ENCODE data around the gene NUP98.
"Not testable (repeated sequence)": the region's sequence is repeated elsewhere in the genome, so short reads cannot be mapped to it uniquely, and the experiment has no call there.

The NUP98 gene

DNA sequence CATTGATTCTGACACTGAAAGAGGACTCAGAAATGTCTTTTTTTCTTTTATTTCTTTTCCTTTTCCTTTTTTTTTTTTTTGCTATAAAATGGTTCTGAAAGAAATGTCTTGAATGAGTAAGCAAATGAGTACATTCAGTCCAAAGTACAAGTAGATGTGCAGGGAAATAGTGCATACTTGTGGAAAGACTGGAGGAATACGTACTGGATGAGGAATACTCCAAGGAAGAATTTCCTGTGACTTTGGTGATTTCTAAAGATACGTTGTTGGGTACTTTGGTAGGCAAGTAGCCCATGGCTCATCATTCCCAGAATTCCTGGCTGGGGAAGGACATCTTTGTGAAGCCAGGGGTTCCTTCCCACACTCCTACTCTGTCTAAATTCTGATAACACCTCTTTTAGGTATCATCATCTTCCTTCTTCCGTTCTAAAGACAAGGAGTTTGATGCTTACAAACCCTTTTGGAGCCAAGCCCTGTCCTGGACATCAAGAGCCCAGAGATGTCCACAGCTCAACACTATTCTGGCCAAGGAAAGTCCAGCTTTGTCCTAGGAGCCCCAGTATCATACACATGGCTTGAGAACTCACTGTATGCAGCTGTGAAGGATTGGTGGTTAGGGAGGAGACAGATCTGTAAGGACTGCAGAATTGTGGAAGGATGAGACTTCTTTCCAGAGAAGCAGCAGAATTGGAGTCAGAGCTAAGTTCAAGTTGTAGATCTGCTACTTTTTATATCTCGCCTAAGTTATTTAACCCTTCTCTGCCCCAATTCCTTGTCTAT lies 4.8 kb upstream of the NUP98 start:
- no peak overlapping the region for H3K27ac ChIP-seq (ENCODE audit: low read depth, low read length)
- no peak overlapping the region for H3K4me3 ChIP-seq (ENCODE audit: low read depth in 1 of 2, low read length in 2 of 2)
- H3K36me3 ChIP-seq (ENCODE audit: control insufficient read depth in 1 of 2, insufficient read depth in 2 of 2, low read length in 2 of 2), result no peaks in the 10 kb centered on the region
- H3K9ac ChIP-seq (ENCODE audit: low read depth in 1 of 2, low read length in 2 of 2), result no peak overlapping the region
- peaks cover 0 to 5% of the 10 kb centered on the region in 2 donors for H3K4me1 ChIP-seq (ENCODE audit: control insufficient read depth in 1 of 2, insufficient read depth in 2 of 2, low read length in 2 of 2)
- no peaks in the 10 kb centered on the region for H3K27me3 ChIP-seq (ENCODE audit: control insufficient read depth in 1 of 2, insufficient read depth in 2 of 2, low read length in 2 of 2)
- no peaks in the 10 kb centered on the region for H3K9me3 ChIP-seq (ENCODE audit: control insufficient read depth in 1 of 2, low read length in 2 of 2)

DNA sequence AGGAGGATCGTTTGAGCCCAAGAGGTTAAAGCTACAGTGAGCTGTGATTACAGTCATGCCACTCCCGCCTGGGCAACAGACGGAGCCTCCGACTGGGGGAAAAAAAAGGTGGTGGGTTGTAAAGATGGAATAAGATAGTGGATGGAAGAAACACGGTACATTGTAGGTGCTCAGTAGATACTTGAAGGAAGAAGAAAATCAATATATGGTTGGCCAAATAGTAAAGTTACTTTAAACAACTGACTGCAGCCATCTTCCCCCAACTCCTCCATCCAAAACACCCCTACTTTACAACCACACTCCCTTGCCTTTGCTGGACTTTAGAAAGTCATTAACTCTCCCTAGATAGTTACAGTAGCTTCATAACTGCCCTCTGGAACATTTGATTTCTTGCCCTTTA lies 2.5 kb upstream of the NUP98 start:
- H3K9ac ChIP-seq (ENCODE audit: low read depth in 1 of 2, low read length in 2 of 2), result no peak overlapping the region
- H3K27me3 ChIP-seq (ENCODE audit: control insufficient read depth in 1 of 2, insufficient read depth in 2 of 2, low read length in 2 of 2), result no peaks in the 10 kb centered on the region
- peaks cover 9 to 19% of the 10 kb centered on the region in 2 donors for H3K4me1 ChIP-seq (ENCODE audit: control insufficient read depth in 1 of 2, insufficient read depth in 2 of 2, low read length in 2 of 2)
- no peak overlapping the region for H3K27ac ChIP-seq (ENCODE audit: low read depth, low read length)
- H3K9me3 ChIP-seq (ENCODE audit: control insufficient read depth in 1 of 2, low read length in 2 of 2), result no peaks in the 10 kb centered on the region
- peak overlapping the region in 1 of 2 donors; percentile 21 for H3K4me3 ChIP-seq (ENCODE audit: low read depth in 1 of 2, low read length in 2 of 2)
- no peaks in the 10 kb centered on the region for H3K36me3 ChIP-seq (ENCODE audit: control insufficient read depth in 1 of 2, insufficient read depth in 2 of 2, low read length in 2 of 2)

DNA sequence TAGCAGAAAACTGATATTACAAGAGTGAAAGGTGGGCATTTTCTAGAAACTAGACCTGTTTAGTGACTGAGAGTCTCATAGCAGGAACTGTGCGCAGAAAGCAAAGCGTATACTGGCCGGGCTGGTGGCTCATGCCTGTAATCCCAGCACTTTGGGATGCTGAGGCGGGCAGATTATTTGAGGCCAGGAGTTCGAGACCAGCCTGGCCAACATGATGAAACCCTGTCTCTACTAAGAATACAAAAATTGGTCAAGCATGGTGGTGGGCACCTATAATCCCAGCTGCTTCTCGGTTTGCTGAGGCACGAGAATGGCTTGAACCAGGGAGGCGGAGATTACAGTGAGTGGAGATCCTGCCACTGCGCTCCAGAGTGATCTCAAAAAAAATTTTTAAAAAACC lies 1.8 kb upstream of the NUP98 start:
- H3K27me3 ChIP-seq (ENCODE audit: control insufficient read depth in 1 of 2, insufficient read depth in 2 of 2, low read length in 2 of 2), result no peaks in the 10 kb centered on the region
- H3K4me1 ChIP-seq (ENCODE audit: control insufficient read depth in 1 of 2, insufficient read depth in 2 of 2, low read length in 2 of 2), result peaks cover 13 to 24% of the 10 kb centered on the region in 2 donors
- no peak overlapping the region for H3K4me3 ChIP-seq (ENCODE audit: low read depth in 1 of 2, low read length in 2 of 2)
- no peak overlapping the region for H3K9ac ChIP-seq (ENCODE audit: low read depth in 1 of 2, low read length in 2 of 2)
- H3K36me3 ChIP-seq (ENCODE audit: control insufficient read depth in 1 of 2, insufficient read depth in 2 of 2, low read length in 2 of 2), result peaks cover 0 to 4% of the 10 kb centered on the region in 2 donors
- no peaks in the 10 kb centered on the region for H3K9me3 ChIP-seq (ENCODE audit: control insufficient read depth in 1 of 2, low read length in 2 of 2)
- no peak overlapping the region for H3K27ac ChIP-seq (ENCODE audit: low read depth, low read length)

GRCh38 chr11:3796801-3797328 lies 489 bp downstream of the NUP98 start:
- peak overlapping the region; percentile 89 to 96 for H3K9ac ChIP-seq (ENCODE audit: low read depth in 1 of 2, low read length in 2 of 2)
- peak overlapping the region; percentile 96 for H3K27ac ChIP-seq (ENCODE audit: low read depth, low read length)
- no peaks in the 10 kb centered on the region for H3K9me3 ChIP-seq (ENCODE audit: control insufficient read depth in 1 of 2, low read length in 2 of 2)
- peaks cover 3 to 22% of the 10 kb centered on the region in 2 donors for H3K36me3 ChIP-seq (ENCODE audit: control insufficient read depth in 1 of 2, insufficient read depth in 2 of 2, low read length in 2 of 2)
- H3K27me3 ChIP-seq (ENCODE audit: control insufficient read depth in 1 of 2, insufficient read depth in 2 of 2, low read length in 2 of 2), result no peaks in the 10 kb centered on the region
- peak overlapping the region; percentile 96 to 98 for H3K4me3 ChIP-seq (ENCODE audit: low read depth in 1 of 2, low read length in 2 of 2)
- H3K4me1 ChIP-seq (ENCODE audit: control insufficient read depth in 1 of 2, insufficient read depth in 2 of 2, low read length in 2 of 2), result peaks cover 13 to 18% of the 10 kb centered on the region in 2 donors

- Histone ChIP-seq H3K36me3 (ENCODE audit: control insufficient read depth in 1 of 2, insufficient read depth in 2 of 2, low read length in 2 of 2) (peaks cover 3 to 22% of the 10 kb centered on the region in 2 donors), H3K4me1 (ENCODE audit: control insufficient read depth in 1 of 2, insufficient read depth in 2 of 2, low read length in 2 of 2) (peaks cover 13 to 18% of the 10 kb centered on the region in 2 donors), H3K27ac (ENCODE audit: low read depth, low read length) (no peak overlapping the region), H3K9me3 (ENCODE audit: control insufficient read depth in 1 of 2, low read length in 2 of 2) (no peaks in the 10 kb centered on the region), H3K9ac (ENCODE audit: low read depth in 1 of 2, low read length in 2 of 2) (peak overlapping the region; percentile 89 to 96), H3K4me3 (ENCODE audit: low read depth in 1 of 2, low read length in 2 of 2) (peak overlapping the region; percentile 96 to 98), H3K27me3 (ENCODE audit: control insufficient read depth in 1 of 2, insufficient read depth in 2 of 2, low read length in 2 of 2) (no peaks in the 10 kb centered on the region)
These were observed 1.0 kb downstream of the NUP98 start for GRCh38 chr11:3796346-3796745.

DNA sequence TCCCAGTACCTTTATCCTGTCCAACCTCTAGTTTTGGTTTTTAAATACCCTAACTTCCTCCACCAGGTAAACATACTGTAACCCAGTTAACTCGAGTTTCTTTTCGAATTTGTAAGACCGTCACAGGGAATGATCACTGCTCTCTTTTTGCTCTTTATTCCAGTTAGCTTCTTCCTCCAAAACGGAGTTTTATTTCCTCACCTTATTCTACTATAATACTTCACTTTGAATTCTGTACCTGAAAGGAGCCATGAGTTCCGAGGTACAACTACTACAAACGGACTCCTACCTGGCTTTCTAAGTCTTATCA lies 1.4 kb downstream of the NUP98 start:
- Histone ChIP-seq H3K36me3 (ENCODE audit: control insufficient read depth in 1 of 2, insufficient read depth in 2 of 2, low read length in 2 of 2) (peaks cover 3 to 22% of the 10 kb centered on the region in 2 donors), H3K27me3 (ENCODE audit: control insufficient read depth in 1 of 2, insufficient read depth in 2 of 2, low read length in 2 of 2) (no peaks in the 10 kb centered on the region), H3K27ac (ENCODE audit: low read depth, low read length) (no peak overlapping the region), H3K9me3 (ENCODE audit: control insufficient read depth in 1 of 2, low read length in 2 of 2) (no peaks in the 10 kb centered on the region), H3K9ac (ENCODE audit: low read depth in 1 of 2, low read length in 2 of 2) (peak overlapping the region; percentile 89 to 96), H3K4me1 (ENCODE audit: control insufficient read depth in 1 of 2, insufficient read depth in 2 of 2, low read length in 2 of 2) (peaks cover 13 to 18% of the 10 kb centered on the region in 2 donors), H3K4me3 (ENCODE audit: low read depth in 1 of 2, low read length in 2 of 2) (peak overlapping the region; percentile 96 to 98)

DNA sequence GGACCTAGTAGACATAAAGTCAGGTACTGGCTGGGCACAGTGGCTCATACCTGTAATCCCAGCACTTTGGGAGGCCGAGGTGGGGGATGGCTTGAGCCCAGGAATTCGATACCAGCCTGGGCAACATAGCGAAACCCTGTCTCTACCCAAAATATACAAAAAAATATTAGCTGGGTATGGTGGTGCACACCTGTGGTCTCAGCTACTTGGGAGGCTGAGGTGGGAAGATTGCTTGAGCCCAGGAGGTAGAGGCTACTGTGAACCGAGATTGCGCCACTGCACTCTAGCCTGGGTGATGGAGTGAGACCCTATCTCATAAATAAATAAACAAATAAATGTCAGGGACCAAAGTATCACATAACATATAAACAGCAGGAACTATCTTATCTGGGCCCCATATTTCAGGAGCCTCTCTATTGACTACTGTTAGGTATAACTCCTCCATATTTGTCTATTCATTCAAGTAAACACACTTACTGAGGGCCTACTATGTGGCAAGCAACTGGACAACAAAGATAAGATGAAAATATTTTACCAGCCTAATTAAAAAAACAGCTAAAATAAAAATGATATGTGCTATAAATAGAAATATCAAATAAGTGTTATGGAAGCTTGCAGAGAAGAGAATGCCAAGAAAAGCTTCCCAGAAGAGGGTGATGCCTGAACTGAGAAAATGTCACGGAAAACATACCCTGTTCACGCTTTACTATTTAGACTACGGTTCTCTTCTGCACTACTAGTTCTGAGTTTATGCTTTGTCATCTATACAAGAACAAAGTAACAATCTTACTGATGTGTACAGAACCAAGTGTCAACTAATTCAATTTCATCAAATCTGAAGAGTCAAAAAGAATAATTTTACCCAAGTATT lies 2.0 kb downstream of the NUP98 start:
- no peaks in the 10 kb centered on the region for H3K9me3 ChIP-seq (ENCODE audit: control insufficient read depth in 1 of 2, low read length in 2 of 2)
- no peak overlapping the region for H3K27ac ChIP-seq (ENCODE audit: low read depth, low read length)
- peak overlapping the region; percentile 96 to 98 for H3K4me3 ChIP-seq (ENCODE audit: low read depth in 1 of 2, low read length in 2 of 2)
- H3K36me3 ChIP-seq (ENCODE audit: control insufficient read depth in 1 of 2, insufficient read depth in 2 of 2, low read length in 2 of 2), result peaks cover 3 to 22% of the 10 kb centered on the region in 2 donors
- no peaks in the 10 kb centered on the region for H3K27me3 ChIP-seq (ENCODE audit: control insufficient read depth in 1 of 2, insufficient read depth in 2 of 2, low read length in 2 of 2)
- peak overlapping the region; percentile 89 to 96 for H3K9ac ChIP-seq (ENCODE audit: low read depth in 1 of 2, low read length in 2 of 2)
- H3K4me1 ChIP-seq (ENCODE audit: control insufficient read depth in 1 of 2, insufficient read depth in 2 of 2, low read length in 2 of 2), result peaks cover 13 to 18% of the 10 kb centered on the region in 2 donors

DNA sequence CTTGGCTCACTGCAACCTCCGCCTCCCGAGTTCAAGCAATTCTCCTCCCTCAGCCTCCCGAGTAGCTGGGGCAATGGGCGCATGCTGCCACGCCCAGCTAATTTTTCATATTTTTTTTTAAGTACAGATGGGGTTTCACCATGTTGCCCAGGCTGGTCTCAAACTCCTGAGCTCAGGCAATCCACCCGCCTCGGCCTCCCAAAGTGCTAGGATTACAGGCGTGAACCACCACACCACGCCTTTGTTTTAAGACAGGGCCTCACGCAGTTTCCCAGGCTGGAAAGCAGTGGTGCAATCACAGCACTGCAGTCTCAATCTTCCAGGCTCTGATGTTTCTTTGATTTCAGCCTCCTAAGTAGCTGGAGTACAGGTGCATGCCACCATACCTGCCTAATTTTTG lies 3.0 kb downstream of the NUP98 start:
- Histone ChIP-seq H3K36me3 (ENCODE audit: control insufficient read depth in 1 of 2, insufficient read depth in 2 of 2, low read length in 2 of 2) (peaks cover 3 to 27% of the 10 kb centered on the region in 2 donors), H3K4me1 (ENCODE audit: control insufficient read depth in 1 of 2, insufficient read depth in 2 of 2, low read length in 2 of 2) (peaks cover 13 to 18% of the 10 kb centered on the region in 2 donors)
- not testable (repeated sequence) for H3K9me3 ChIP-seq (ENCODE audit: control insufficient read depth in 1 of 2, low read length in 2 of 2); H3K4me3 ChIP-seq (ENCODE audit: low read depth in 1 of 2, low read length in 2 of 2); H3K9ac ChIP-seq (ENCODE audit: low read depth in 1 of 2, low read length in 2 of 2); H3K27ac ChIP-seq (ENCODE audit: low read depth, low read length); H3K27me3 ChIP-seq (ENCODE audit: control insufficient read depth in 1 of 2, insufficient read depth in 2 of 2, low read length in 2 of 2)

GRCh38 chr11:3786781-3787428 lies 10.4 kb downstream of the NUP98 start:
- H3K4me3 ChIP-seq (ENCODE audit: low read depth in 1 of 2, low read length in 2 of 2), result no peak overlapping the region
- no peaks in the 10 kb centered on the region for H3K27me3 ChIP-seq (ENCODE audit: control insufficient read depth in 1 of 2, insufficient read depth in 2 of 2, low read length in 2 of 2)
- H3K4me1 ChIP-seq (ENCODE audit: control insufficient read depth in 1 of 2, insufficient read depth in 2 of 2, low read length in 2 of 2), result peaks cover 0 to 3% of the 10 kb centered on the region in 2 donors
- no peak overlapping the region for H3K9ac ChIP-seq (ENCODE audit: low read depth in 1 of 2, low read length in 2 of 2)
- H3K36me3 ChIP-seq (ENCODE audit: control insufficient read depth in 1 of 2, insufficient read depth in 2 of 2, low read length in 2 of 2), result peaks cover 0 to 5% of the 10 kb centered on the region in 2 donors
- no peaks in the 10 kb centered on the region for H3K9me3 ChIP-seq (ENCODE audit: control insufficient read depth in 1 of 2, low read length in 2 of 2)
- no peak overlapping the region for H3K27ac ChIP-seq (ENCODE audit: low read depth, low read length)

Data from duodenal mucosa (tissue), 2 donors.